ENCODE measurements around the gene PLEKHM2.

PLEKHM2 gene

GRCh38 chr1:15660151-15660550 is 24.0 kb upstream of the PLEKHM2 start:
- no peak overlapping the region for H3K18ac ChIP-seq (ENCODE audit: low read length)
- H3K23ac ChIP-seq (ENCODE audit: low read length) = no peak overlapping the region
- H3K9ac ChIP-seq (ENCODE audit: low read length) = no peak overlapping the region
- WGBS (ENCODE audit: extremely low coverage, insufficient coverage, low lambda C conversion rate) = no CpG with 5 or more reads among the region's 3 CpGs
- H2BK15ac ChIP-seq (replicated peaks; ENCODE audit: low read depth) = no peak overlapping the region
- H2BK5ac ChIP-seq (ENCODE audit: low read length) = no peak overlapping the region
- H3K4me3 ChIP-seq (ENCODE audit: low read length) = no peak overlapping the region
- H2BK120ac ChIP-seq (ENCODE audit: low read depth, low read length) = no peak overlapping the region
- no peaks in the 10 kb centered on the region for H3K27me3 ChIP-seq (ENCODE audit: insufficient read depth, low read length, poor library complexity)
- H4K8ac ChIP-seq (ENCODE audit: low read depth, low read length) = no peak overlapping the region
- no peak overlapping the region for H3K56ac ChIP-seq (ENCODE audit: low read length)
- no peak overlapping the region for H2AK5ac ChIP-seq (ENCODE audit: low read length)
- no peak for DNase-seq
- no peak overlapping the region for H3K4ac ChIP-seq (ENCODE audit: low read depth, low read length)
- H3K36me3 ChIP-seq (ENCODE audit: control insufficient read depth, insufficient read depth, low read length) = peaks cover 14% of the 10 kb centered on the region
- H3K4me1 ChIP-seq (ENCODE audit: control insufficient read depth, low read depth, low read length) = no peaks in the 10 kb centered on the region
- H4K5ac ChIP-seq (ENCODE audit: low read length) = no peak overlapping the region
- no peaks in the 10 kb centered on the region for H3K79me1 ChIP-seq (ENCODE audit: low read length)
- no peak overlapping the region for H3K4me2 ChIP-seq (ENCODE audit: low read length)
- no peaks in the 10 kb centered on the region for H3K79me2 ChIP-seq (ENCODE audit: control insufficient read depth, insufficient read depth, low read length)
- H3K27ac ChIP-seq (ENCODE audit: low read depth, low read length) = no peak overlapping the region

- Histone ChIP-seq H2BK15ac (replicated peaks; ENCODE audit: low read depth) (no peak overlapping the region), H3K4me3 (ENCODE audit: low read length) (no peak overlapping the region), H3K27me3 (ENCODE audit: insufficient read depth, low read length, poor library complexity) (no peaks in the 10 kb centered on the region), H3K36me3 (ENCODE audit: control insufficient read depth, insufficient read depth, low read length) (peaks cover 11% of the 10 kb centered on the region), H4K5ac (ENCODE audit: low read length) (no peak overlapping the region), H3K79me2 (ENCODE audit: control insufficient read depth, insufficient read depth, low read length) (no peaks in the 10 kb centered on the region), H3K56ac (ENCODE audit: low read length) (no peak overlapping the region), H3K23ac (ENCODE audit: low read length) (no peak overlapping the region), H2BK5ac (ENCODE audit: low read length) (no peak overlapping the region), H2AK5ac (ENCODE audit: low read length) (no peak overlapping the region), H3K4ac (ENCODE audit: low read depth, low read length) (no peak overlapping the region), H2BK120ac (ENCODE audit: low read depth, low read length) (no peak overlapping the region), H3K4me1 (ENCODE audit: control insufficient read depth, low read depth, low read length) (no peaks in the 10 kb centered on the region), H3K79me1 (ENCODE audit: low read length) (no peaks in the 10 kb centered on the region), H3K27ac (ENCODE audit: low read depth, low read length) (no peak overlapping the region), H3K4me2 (ENCODE audit: low read length) (no peak overlapping the region), H3K9ac (ENCODE audit: low read length) (no peak overlapping the region), H3K18ac (ENCODE audit: low read length) (no peak overlapping the region), H4K8ac (ENCODE audit: low read depth, low read length) (no peak overlapping the region)
- DNase-seq = no peak
- WGBS (ENCODE audit: extremely low coverage, insufficient coverage, low lambda C conversion rate) = no CpG with 5 or more reads among the region's 2 CpGs
Observed at GRCh38 chr1:15662477-15662876, 21.6 kb upstream of the PLEKHM2 start.

- Histone ChIP-seq H3K4ac (ENCODE audit: low read depth, low read length) (no peak overlapping the region), H3K36me3 (ENCODE audit: control insufficient read depth, insufficient read depth, low read length) (peaks cover 11% of the 10 kb centered on the region), H3K4me2 (ENCODE audit: low read length) (no peak overlapping the region), H4K8ac (ENCODE audit: low read depth, low read length) (no peak overlapping the region), H3K56ac (ENCODE audit: low read length) (no peak overlapping the region), H2AK5ac (ENCODE audit: low read length) (no peak overlapping the region), H3K4me1 (ENCODE audit: control insufficient read depth, low read depth, low read length) (no peaks in the 10 kb centered on the region), H3K27me3 (ENCODE audit: insufficient read depth, low read length, poor library complexity) (no peaks in the 10 kb centered on the region), H2BK120ac (ENCODE audit: low read depth, low read length) (no peak overlapping the region), H3K79me1 (ENCODE audit: low read length) (no peaks in the 10 kb centered on the region), H2BK5ac (ENCODE audit: low read length) (no peak overlapping the region), H3K27ac (ENCODE audit: low read depth, low read length) (no peak overlapping the region), H4K5ac (ENCODE audit: low read length) (no peak overlapping the region), H3K4me3 (ENCODE audit: low read length) (no peak overlapping the region), H2BK15ac (replicated peaks; ENCODE audit: low read depth) (no peak overlapping the region), H3K18ac (ENCODE audit: low read length) (no peak overlapping the region), H3K23ac (ENCODE audit: low read length) (no peak overlapping the region), H3K79me2 (ENCODE audit: control insufficient read depth, insufficient read depth, low read length) (no peaks in the 10 kb centered on the region), H3K9ac (ENCODE audit: low read length) (no peak overlapping the region)
- DNase-seq = no peak
- WGBS (ENCODE audit: extremely low coverage, insufficient coverage, low lambda C conversion rate) = 100% methylated on average over 1 of the region's 3 CpGs
Observed at GRCh38 chr1:15663925-15664324, 20.2 kb upstream of the PLEKHM2 start.

GRCh38 chr1:15667362-15667761 is 16.8 kb upstream of the PLEKHM2 start:
- H3K27me3 ChIP-seq (ENCODE audit: insufficient read depth, low read length, poor library complexity) = no peaks in the 10 kb centered on the region
- no peak for DNase-seq

GRCh38 chr1:15668089-15668754 is 15.9 kb upstream of the PLEKHM2 start:
- Histone ChIP-seq H3K18ac (ENCODE audit: low read length) (no peak overlapping the region), H3K4me2 (ENCODE audit: low read length) (no peak overlapping the region), H3K27me3 (ENCODE audit: insufficient read depth, low read length, poor library complexity) (no peaks in the 10 kb centered on the region), H3K4ac (ENCODE audit: low read depth, low read length) (no peak overlapping the region), H2AK5ac (ENCODE audit: low read length) (no peak overlapping the region), H3K27ac (ENCODE audit: low read depth, low read length) (no peak overlapping the region), H3K56ac (ENCODE audit: low read length) (no peak overlapping the region), H4K8ac (ENCODE audit: low read depth, low read length) (no peak overlapping the region), H2BK120ac (ENCODE audit: low read depth, low read length) (no peak overlapping the region), H2BK5ac (ENCODE audit: low read length) (no peak overlapping the region), H3K9ac (ENCODE audit: low read length) (no peak overlapping the region), H3K79me1 (ENCODE audit: low read length) (no peaks in the 10 kb centered on the region), H3K4me3 (ENCODE audit: low read length) (no peak overlapping the region), H3K79me2 (ENCODE audit: control insufficient read depth, insufficient read depth, low read length) (no peaks in the 10 kb centered on the region), H3K36me3 (ENCODE audit: control insufficient read depth, insufficient read depth, low read length) (no peaks in the 10 kb centered on the region), H3K23ac (ENCODE audit: low read length) (no peak overlapping the region), H4K5ac (ENCODE audit: low read length) (no peak overlapping the region), H2BK15ac (replicated peaks; ENCODE audit: low read depth) (no peak overlapping the region), H3K4me1 (ENCODE audit: control insufficient read depth, low read depth, low read length) (peaks cover 2% of the 10 kb centered on the region)
- no peak for DNase-seq
- WGBS (ENCODE audit: extremely low coverage, insufficient coverage, low lambda C conversion rate) = no CpG with 5 or more reads among the region's 5 CpGs

More at GRCh38 chr1:15667362-15667761, 16.8 kb upstream of the PLEKHM2 start:
- Histone ChIP-seq H3K4me1 (ENCODE audit: control insufficient read depth, low read depth, low read length) (peaks cover 2% of the 10 kb centered on the region), H3K4me2 (ENCODE audit: low read length) (no peak overlapping the region), H2BK5ac (ENCODE audit: low read length) (no peak overlapping the region), H2BK15ac (replicated peaks; ENCODE audit: low read depth) (no peak overlapping the region), H2BK120ac (ENCODE audit: low read depth, low read length) (no peak overlapping the region), H3K79me1 (ENCODE audit: low read length) (no peaks in the 10 kb centered on the region), H3K9ac (ENCODE audit: low read length) (no peak overlapping the region), H3K4me3 (ENCODE audit: low read length) (no peak overlapping the region), H3K36me3 (ENCODE audit: control insufficient read depth, insufficient read depth, low read length) (no peaks in the 10 kb centered on the region), H3K4ac (ENCODE audit: low read depth, low read length) (no peak overlapping the region), H3K79me2 (ENCODE audit: control insufficient read depth, insufficient read depth, low read length) (no peaks in the 10 kb centered on the region), H3K23ac (ENCODE audit: low read length) (no peak overlapping the region), H2AK5ac (ENCODE audit: low read length) (no peak overlapping the region), H3K27ac (ENCODE audit: low read depth, low read length) (no peak overlapping the region), H3K18ac (ENCODE audit: low read length) (no peak overlapping the region), H3K56ac (ENCODE audit: low read length) (no peak overlapping the region), H4K8ac (ENCODE audit: low read depth, low read length) (no peak overlapping the region), H4K5ac (ENCODE audit: low read length) (no peak overlapping the region)
- WGBS (ENCODE audit: extremely low coverage, insufficient coverage, low lambda C conversion rate) = no CpG with 5 or more reads among the region's 7 CpGs

GRCh38 chr1:15669074-15669473 is 15.0 kb upstream of the PLEKHM2 start:
- WGBS (ENCODE audit: extremely low coverage, insufficient coverage, low lambda C conversion rate) = no CpG with 5 or more reads among the region's 10 CpGs
- H2BK5ac ChIP-seq (ENCODE audit: low read length) = no peak overlapping the region
- H3K4me1 ChIP-seq (ENCODE audit: control insufficient read depth, low read depth, low read length) = peaks cover 2% of the 10 kb centered on the region

More at GRCh38 chr1:15669074-15669473, 15.0 kb upstream of the PLEKHM2 start:
- no peak overlapping the region for H3K23ac ChIP-seq (ENCODE audit: low read length)
- H3K9ac ChIP-seq (ENCODE audit: low read length) = no peak overlapping the region
- H4K8ac ChIP-seq (ENCODE audit: low read depth, low read length) = no peak overlapping the region
- no peaks in the 10 kb centered on the region for H3K79me2 ChIP-seq (ENCODE audit: control insufficient read depth, insufficient read depth, low read length)
- H3K4me2 ChIP-seq (ENCODE audit: low read length) = no peak overlapping the region
- H3K4ac ChIP-seq (ENCODE audit: low read depth, low read length) = no peak overlapping the region
- no peak overlapping the region for H3K56ac ChIP-seq (ENCODE audit: low read length)
- no peak overlapping the region for H2AK5ac ChIP-seq (ENCODE audit: low read length)
- H3K18ac ChIP-seq (ENCODE audit: low read length) = no peak overlapping the region
- no peak overlapping the region for H4K5ac ChIP-seq (ENCODE audit: low read length)
- no peak overlapping the region for H2BK15ac ChIP-seq (replicated peaks; ENCODE audit: low read depth)
- no peak overlapping the region for H3K4me3 ChIP-seq (ENCODE audit: low read length)
- H2BK120ac ChIP-seq (ENCODE audit: low read depth, low read length) = no peak overlapping the region
- DNase-seq = no peak
- H3K27me3 ChIP-seq (ENCODE audit: insufficient read depth, low read length, poor library complexity) = no peaks in the 10 kb centered on the region
- H3K27ac ChIP-seq (ENCODE audit: low read depth, low read length) = no peak overlapping the region
- H3K36me3 ChIP-seq (ENCODE audit: control insufficient read depth, insufficient read depth, low read length) = no peaks in the 10 kb centered on the region
- H3K79me1 ChIP-seq (ENCODE audit: low read length) = no peaks in the 10 kb centered on the region
